Measurements from ENCODE around the gene TMEM222. TPM values are rescaled to one million over a fixed set of nuclear protein-coding genes. Genes with fewer than 3 reads are reported as not detected.

The TMEM222 gene
- total and polyA plus RNA-seq, 8 donors: 11.9 to 37.0 (median 17.5) TPM

- DNase-seq (peak in 1 of 6 donors; percentile 32), ATAC-seq (peak; percentile 22 to 56 (median 40)), FAIRE-seq (no peak)
- Histone ChIP-seq H3K4me1 (peaks cover 0 to 4% (median 3%) of the 10 kb centered on the region in 3 donors), H3K9me3 (no peaks in the 10 kb centered on the region), H3K27ac (peak overlapping the region; percentile 39 to 69 (median 62)), H3K4me3 (peak overlapping the region; percentile 21 to 67 (median 50)), H3K36me3 (no peaks in the 10 kb centered on the region), H3K27me3 (no peaks in the 10 kb centered on the region)
- intact Hi-C loops (cut with DNase I): no loop called here
- 18 to 29% methylated on average over 8 of the region's 8 CpGs for WGBS, 2 donors
- TF ChIP-seq CTCF (IDR thresholded peaks at IDR 0.05): no peak
These were observed 20.4 kb downstream of the TMEM222 start for GRCh38 chr1:27342391-27342777.

- peaks cover 0 to 4% (median 3%) of the 10 kb centered on the region in 3 donors for H3K4me1 ChIP-seq
- ATAC-seq (peak; percentile 72 to 84 (median 81)), DNase-seq (peak; percentile 68 to 91 (median 78)), FAIRE-seq (no peak)
- H3K9me3 ChIP-seq: no peaks in the 10 kb centered on the region
- peak overlapping the region; percentile 21 to 67 (median 50) for H3K4me3 ChIP-seq
- intact Hi-C loops (cut with DNase I): no loop called here
- no peak for TF ChIP-seq CTCF (IDR thresholded peaks at IDR 0.05)
- H3K27ac ChIP-seq: peak overlapping the region; percentile 46 to 69 (median 62)
- H3K36me3 ChIP-seq: no peaks in the 10 kb centered on the region
- WGBS, 2 donors: 26 to 34% methylated on average over 31 of the region's 31 CpGs
- no peaks in the 10 kb centered on the region for H3K27me3 ChIP-seq
These were observed 21.0 kb downstream of the TMEM222 start for GRCh38 chr1:27342778-27343638.

- Histone ChIP-seq H3K4me1 (peaks cover 0 to 5% (median 3%) of the 10 kb centered on the region in 3 donors), H3K27me3 (no peaks in the 10 kb centered on the region), H3K4me3 (peak overlapping the region; percentile 21 to 67 (median 50)), H3K9me3 (no peaks in the 10 kb centered on the region), H3K36me3 (no peaks in the 10 kb centered on the region), H3K27ac (no peak overlapping the region)
- DNase-seq: no peak
- peak in 3 of 4 donors; percentile 1 to 3 (median 1) for ATAC-seq
- intact Hi-C loops (cut with DNase I): no loop called here
- 30 to 42% methylated on average over 5 of the region's 5 CpGs for WGBS, 2 donors
- TF ChIP-seq CTCF (IDR thresholded peaks at IDR 0.05): no peak
- FAIRE-seq: no peak
These were observed 21.7 kb downstream of the TMEM222 start for GRCh38 chr1:27343639-27344025.

GRCh38 chr1:27345272-27345671, 23.3 kb downstream of the TMEM222 start:
- Histone ChIP-seq H3K4me1 (peaks cover 0 to 7% (median 3%) of the 10 kb centered on the region in 3 donors), H3K4me3 (no peak overlapping the region), H3K9me3 (no peaks in the 10 kb centered on the region), H3K36me3 (no peaks in the 10 kb centered on the region), H3K27ac (no peak overlapping the region), H3K27me3 (no peaks in the 10 kb centered on the region)
- no peak for TF ChIP-seq CTCF (IDR thresholded peaks at IDR 0.05)
- ATAC-seq: no peak
- intact Hi-C loops (cut with DNase I): no loop called here
- 90 to 94% methylated on average over 10 to 12 of the region's 12 CpGs for WGBS, 2 donors
- FAIRE-seq: no peak
- DNase-seq: no peak

GRCh38 chr1:27346357-27346756, 24.4 kb downstream of the TMEM222 start:
- Histone ChIP-seq H3K4me3 (no peak overlapping the region), H3K27ac (no peak overlapping the region), H3K36me3 (no peaks in the 10 kb centered on the region), H3K4me1 (peaks cover 0 to 7% (median 3%) of the 10 kb centered on the region in 3 donors), H3K9me3 (no peaks in the 10 kb centered on the region), H3K27me3 (no peaks in the 10 kb centered on the region)
- DNase-seq (no peak), ATAC-seq (no peak), FAIRE-seq (no peak)
- intact Hi-C loops (cut with DNase I): no loop called here
- 91% methylated on average over 8 of the region's 8 CpGs for WGBS, 2 donors
- no peak for TF ChIP-seq CTCF (IDR thresholded peaks at IDR 0.05)
